Upper lobe of left lung (tissue), 6 donors: ENCODE results near the gene CNPPD1. TPM values are rescaled to one million over a fixed set of nuclear protein-coding genes. Genes with fewer than 3 reads are reported as not detected.

ENCODE experiments used
- ATAC-seq, 2 donors: fragments of 200-7000 bp; cut with Tn5 transposase; one replicate each; pipeline ENCODE4 v1.9.1; 2022; ENCODE audit warnings: mild to moderate bottlenecking in 2 of 2, moderate library complexity in 2 of 2; ENCODE audit not compliant: low FRiP score in 2 of 2
- DNase-seq, 2 donors: peaks; one replicate each; pipeline ENCODE4 v3.0.0-alpha.2; 2019 to 2020
- H3K27ac ChIP-seq, 4 donors: fragments of 200-600 bp; sonication (generic); one replicate each; pipeline ENCODE4 v1.5.1; 2016 to 2019
- H3K27me3 ChIP-seq, 4 donors: fragments of 200-600 bp; sonication (generic); one replicate each; pipeline ENCODE4 v1.5.1; 2017 to 2019
- H3K36me3 ChIP-seq, 4 donors: fragments of 200-600 bp; sonication (generic); one replicate each; pipeline ENCODE4 v1.5.1; 2016 to 2019
- H3K4me1 ChIP-seq, 4 donors: fragments of 200-600 bp; sonication (generic); one replicate each; pipeline ENCODE4 v1.5.1; 2018 to 2019
- H3K4me3 ChIP-seq, 4 donors: fragments of 200-600 bp; sonication (generic); one replicate each; pipeline ENCODE4 v1.5.1; 2017 to 2019; ENCODE audit warnings: mild to moderate bottlenecking in 2 of 4, moderate library complexity in 1 of 4
- H3K9me3 ChIP-seq, 4 donors: fragments of 200-600 bp; sonication (generic); one replicate each; pipeline ENCODE4 v1.5.1; 2018 to 2019
- EP300 ChIP-seq, 4 donors: sonication (generic); formaldehyde crosslinking; IDR thresholded peaks; one replicate each; pipeline ENCODE4 v1.5.1; 2017; ENCODE audit warnings: antibody characterized with exemption in 4 of 4, control low read depth in 2 of 4
- POLR2A ChIP-seq, 4 donors: fragments of 450-650 bp; IDR thresholded peaks; one replicate each; pipeline ENCODE4 v1.5.1; 2016 to 2017; ENCODE audit warnings: antibody characterized with exemption in 4 of 4, mild to moderate bottlenecking in 2 of 4
- POLR2AphosphoS5 ChIP-seq, 2 donors: sonication (generic); formaldehyde crosslinking; IDR thresholded peaks; one replicate each; pipeline ENCODE4 v1.5.1; 2017; ENCODE audit warnings: antibody characterized with exemption in 2 of 2
- WGBS, 2 donors: methylation state at CpG; one replicate each; pipeline ENCODE4 v1.1.5; 2017 to 2018; 5-methylcytosine and 5-hydroxymethylcytosine counted together
- total RNA-seq, 6 donors: library from RNA; depleted of rRNA in 4 of 6; stranded (reverse); fragments of >200 nt in 4 of 6; gene quantifications; one replicate each; pipeline versions ENCODE4 v1.1.0 to v1.2.1, GENCODE V29; 2016 to 2021
- TF ChIP-seq, protein P1 (sequence below), 6 experiments: fragments of 450-650 bp in 4 of 6; fragments of 200-600 bp in 2 of 6; sonication (generic) in 2 of 6; IDR thresholded peaks; one replicate each; pipeline ENCODE4 v1.5.1; 2016 to 2019; ENCODE audit warnings: antibody characterized with exemption in 6 of 6
- donor health status: DM: no; HTN: no; CAD: no; lungs with moderate emphysema.
- donor health status: DM: no; HTN: yes; CAD: no; lungs with severe emphysema.

The CNPPD1 gene
- total RNA-seq, 6 donors from 2014 or later = 42.7 to 86.8 (median 49.4) TPM

DNA sequence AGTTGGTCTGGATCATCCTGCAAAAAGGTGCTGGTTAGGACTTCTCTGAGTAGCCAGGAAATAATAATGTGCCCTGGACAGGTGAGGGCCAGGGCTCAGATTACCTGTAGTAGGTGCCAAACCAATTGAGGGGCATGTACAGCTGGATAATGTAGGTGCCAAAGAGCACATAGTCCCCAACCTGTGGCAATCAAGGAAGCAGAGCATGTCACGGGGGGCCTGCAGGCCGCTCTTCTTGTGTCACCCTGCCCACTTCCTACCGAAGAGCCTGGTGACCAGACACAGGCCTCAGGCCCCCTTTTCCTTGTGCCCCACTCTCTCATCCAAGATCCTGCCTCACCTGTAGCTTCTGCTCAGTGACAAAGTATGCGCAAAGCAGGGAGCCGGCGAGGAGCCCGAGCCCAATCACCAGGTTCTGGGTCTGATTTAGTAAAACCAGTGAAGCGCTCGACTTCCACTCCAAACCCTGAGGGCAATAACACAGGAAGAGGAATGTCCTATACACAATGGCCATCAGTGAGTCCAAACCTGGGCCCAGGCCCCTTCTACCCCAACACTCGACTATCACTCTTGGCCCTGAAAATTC, 36.9 kb upstream of the CNPPD1 start:
- 90 to 98% methylated on average over 10 of the region's 10 CpGs for WGBS, 2 donors
- peaks cover 0 to 56% (median 30%) of the 10 kb centered on the region in 4 donors for H3K36me3 ChIP-seq
- H3K4me1 ChIP-seq = peaks cover 12 to 24% (median 19%) of the 10 kb centered on the region in 4 donors

DNA sequence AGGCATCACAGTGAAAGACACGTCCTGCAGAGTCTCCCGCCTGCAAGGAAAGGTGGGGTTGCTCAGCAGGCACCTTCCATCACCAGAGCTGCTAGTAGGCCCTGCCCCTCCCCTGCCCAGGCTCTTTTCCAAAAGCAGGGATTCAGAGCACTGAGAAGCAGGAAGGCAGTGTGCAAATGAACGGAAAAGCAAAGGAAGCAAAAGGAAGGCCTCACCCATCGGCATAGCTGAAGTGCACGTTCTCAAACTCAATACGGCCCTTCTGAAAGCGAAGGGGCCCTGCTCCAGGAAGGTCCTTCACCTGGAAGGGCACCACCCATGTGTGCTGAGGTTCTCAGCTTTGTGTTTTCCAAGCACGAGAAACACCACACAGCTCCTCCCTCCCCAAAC, 36.3 kb upstream of the CNPPD1 start:
- 81 to 87% methylated on average over 8 of the region's 8 CpGs for WGBS, 2 donors
- no peak for DNase-seq
- Histone ChIP-seq H3K9me3 (no peaks in the 10 kb centered on the region), H3K4me1 (peaks cover 14 to 24% (median 17%) of the 10 kb centered on the region in 4 donors), H3K36me3 (peaks cover 0 to 61% (median 34%) of the 10 kb centered on the region in 4 donors), H3K27me3 (no peaks in the 10 kb centered on the region), H3K27ac (no peak overlapping the region), H3K4me3 (no peak overlapping the region)
- ATAC-seq = no peak
- TF ChIP-seq, protein P1, sequence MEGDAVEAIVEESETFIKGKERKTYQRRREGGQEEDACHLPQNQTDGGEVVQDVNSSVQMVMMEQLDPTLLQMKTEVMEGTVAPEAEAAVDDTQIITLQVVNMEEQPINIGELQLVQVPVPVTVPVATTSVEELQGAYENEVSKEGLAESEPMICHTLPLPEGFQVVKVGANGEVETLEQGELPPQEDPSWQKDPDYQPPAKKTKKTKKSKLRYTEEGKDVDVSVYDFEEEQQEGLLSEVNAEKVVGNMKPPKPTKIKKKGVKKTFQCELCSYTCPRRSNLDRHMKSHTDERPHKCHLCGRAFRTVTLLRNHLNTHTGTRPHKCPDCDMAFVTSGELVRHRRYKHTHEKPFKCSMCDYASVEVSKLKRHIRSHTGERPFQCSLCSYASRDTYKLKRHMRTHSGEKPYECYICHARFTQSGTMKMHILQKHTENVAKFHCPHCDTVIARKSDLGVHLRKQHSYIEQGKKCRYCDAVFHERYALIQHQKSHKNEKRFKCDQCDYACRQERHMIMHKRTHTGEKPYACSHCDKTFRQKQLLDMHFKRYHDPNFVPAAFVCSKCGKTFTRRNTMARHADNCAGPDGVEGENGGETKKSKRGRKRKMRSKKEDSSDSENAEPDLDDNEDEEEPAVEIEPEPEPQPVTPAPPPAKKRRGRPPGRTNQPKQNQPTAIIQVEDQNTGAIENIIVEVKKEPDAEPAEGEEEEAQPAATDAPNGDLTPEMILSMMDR (IDR thresholded peaks at IDR 0.05) = no peak
- no peak for TF ChIP-seq EP300 (IDR thresholded peaks at IDR 0.05)
- no peak for TF ChIP-seq POLR2A (IDR thresholded peaks at IDR 0.05)
- TF ChIP-seq POLR2AphosphoS5 (IDR thresholded peaks at IDR 0.05) = no peak

More for the DNA sequence above, 36.9 kb upstream of the CNPPD1 start:
- H3K4me3 ChIP-seq = no peak overlapping the region
- TF ChIP-seq POLR2A (IDR thresholded peaks at IDR 0.05) = no peak
- TF ChIP-seq, protein P1 (IDR thresholded peaks at IDR 0.05) = no peak
- no peak for TF ChIP-seq POLR2AphosphoS5 (IDR thresholded peaks at IDR 0.05)
- TF ChIP-seq EP300 (IDR thresholded peaks at IDR 0.05) = no peak
- no peak overlapping the region for H3K27ac ChIP-seq
- no peak for ATAC-seq
- no peaks in the 10 kb centered on the region for H3K27me3 ChIP-seq
- no peak for DNase-seq
- no peaks in the 10 kb centered on the region for H3K9me3 ChIP-seq

DNA sequence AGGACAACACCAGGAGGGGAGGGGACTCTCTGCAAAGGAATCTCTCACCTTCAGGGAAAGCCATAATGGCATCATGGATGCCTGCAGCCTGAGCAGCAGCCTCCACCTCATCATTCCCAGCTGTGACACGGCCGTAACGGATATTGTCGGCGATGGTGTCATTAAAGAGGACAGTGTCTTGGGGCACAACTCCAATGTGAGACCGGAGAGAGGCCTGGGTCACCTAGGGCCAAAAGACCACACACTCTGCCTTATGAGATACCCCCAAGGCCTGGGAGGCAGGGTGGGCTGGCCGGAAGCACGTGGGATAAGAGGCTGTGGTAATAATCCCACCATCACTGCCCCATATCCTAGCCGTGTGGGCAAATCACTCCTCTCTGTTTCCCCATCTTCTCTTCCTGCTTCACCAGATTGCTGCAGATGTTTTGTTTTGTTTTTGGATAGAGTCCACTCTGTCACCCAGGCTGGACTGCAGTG, 34.2 kb upstream of the CNPPD1 start:
- Histone ChIP-seq H3K9me3 (no peaks in the 10 kb centered on the region), H3K4me1 (peaks cover 16 to 21% (median 18%) of the 10 kb centered on the region in 4 donors), H3K36me3 (peaks cover 0 to 63% (median 34%) of the 10 kb centered on the region in 4 donors), H3K27ac (no peak overlapping the region), H3K4me3 (no peak overlapping the region), H3K27me3 (no peaks in the 10 kb centered on the region)
- DNase-seq (no peak), ATAC-seq (no peak)
- no peak for TF ChIP-seq POLR2A (IDR thresholded peaks at IDR 0.05)
- no peak for TF ChIP-seq POLR2AphosphoS5 (IDR thresholded peaks at IDR 0.05)
- no peak for TF ChIP-seq EP300 (IDR thresholded peaks at IDR 0.05)
- TF ChIP-seq, protein P1 (IDR thresholded peaks at IDR 0.05) = no peak
- 88 to 91% methylated on average over 5 to 9 of the region's 9 CpGs for WGBS, 2 donors

DNA sequence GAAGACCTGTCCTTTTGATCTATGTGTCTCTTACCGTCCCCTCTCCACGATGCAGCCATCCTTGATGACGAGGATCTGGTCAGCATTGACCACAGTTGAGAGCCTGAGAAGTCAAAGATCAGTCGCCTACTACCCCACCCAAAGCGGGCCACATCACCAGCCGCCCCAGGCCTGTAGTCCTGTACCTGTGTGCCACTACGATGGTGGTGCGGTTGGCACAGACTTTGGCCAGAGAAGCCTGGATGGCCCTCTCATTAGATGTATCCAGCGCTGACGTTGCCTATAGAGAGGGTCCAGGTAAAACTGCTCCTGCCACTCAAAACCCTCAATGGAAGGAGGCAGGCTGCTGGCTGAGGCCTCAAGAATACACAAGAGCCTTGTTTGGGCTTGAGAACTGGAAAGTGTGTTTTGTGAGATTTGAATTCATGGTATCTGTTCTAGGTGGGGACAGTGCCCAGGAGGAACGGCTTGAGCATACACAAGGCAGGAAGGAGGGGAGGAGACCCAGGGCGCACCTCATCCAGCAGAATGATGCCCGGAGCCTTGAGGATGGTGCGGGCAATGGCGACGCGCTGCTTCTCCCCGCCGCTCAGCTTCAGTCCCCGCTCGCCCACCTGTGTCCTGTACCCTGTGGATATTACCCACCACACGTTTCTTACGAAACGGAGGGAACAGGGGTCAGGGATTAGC, 33.6 kb upstream of the CNPPD1 start:
- H3K9me3 ChIP-seq = no peaks in the 10 kb centered on the region
- no peaks in the 10 kb centered on the region for H3K27me3 ChIP-seq
- no peak for ATAC-seq
- 92 to 95% methylated on average over 21 to 24 of the region's 24 CpGs for WGBS, 2 donors
- peak in 1 of 2 donors; percentile 49 for DNase-seq
- peaks cover 0 to 62% (median 33%) of the 10 kb centered on the region in 4 donors for H3K36me3 ChIP-seq
- peak overlapping the region in 1 of 4 donors; percentile 5 for H3K27ac ChIP-seq
- H3K4me1 ChIP-seq = peaks cover 17 to 23% (median 20%) of the 10 kb centered on the region in 4 donors
- no peak overlapping the region for H3K4me3 ChIP-seq
- TF ChIP-seq EP300 (IDR thresholded peaks at IDR 0.05) (no peak), POLR2A (IDR thresholded peaks at IDR 0.05) (no peak), POLR2AphosphoS5 (IDR thresholded peaks at IDR 0.05) (no peak)
- TF ChIP-seq, protein P1 (IDR thresholded peaks at IDR 0.05) = no peak
